GM19438 (cell line): Measurements from ENCODE around the gene PSORS1C2.
"Not testable (repeated sequence)": the region's sequence is repeated elsewhere in the genome, so short reads cannot be mapped to it uniquely, and the experiment has no call there.

Source experiments
- ATAC-seq: cut with Tn5 transposase; IDR thresholded peaks from one replicate; pipeline ENCODE4 v1.9.1; 2021; ENCODE audit warnings: low read depth; ENCODE audit not compliant: unreplicated experiment

Gene PSORS1C2

GRCh38 chr6:31168606-31169005 lies 29.7 kb upstream of the PSORS1C2 start:
- no peak for ATAC-seq

DNA sequence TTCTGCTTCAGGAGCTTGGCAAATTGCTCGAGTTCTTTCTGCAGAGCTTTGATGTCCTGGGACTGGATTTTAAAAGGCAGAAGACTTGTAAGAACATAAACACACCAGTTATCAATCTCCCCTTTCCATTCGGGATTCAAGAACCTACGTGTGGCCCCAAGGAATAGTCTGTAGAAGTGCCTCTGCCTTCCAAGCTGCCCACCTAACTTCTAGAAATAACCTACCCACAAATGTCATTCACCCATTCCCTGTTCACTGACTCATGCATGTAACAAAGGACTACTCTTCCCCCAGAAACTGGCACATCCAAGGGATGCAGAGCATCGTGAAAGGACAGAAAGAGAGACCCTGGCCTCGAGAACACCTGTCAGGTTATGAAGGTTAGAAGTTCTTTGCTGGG lies 27.1 kb upstream of the PSORS1C2 start:
- no peak for ATAC-seq

GRCh38 chr6:31165064-31165832 lies 26.4 kb upstream of the PSORS1C2 start:
- not testable (repeated sequence) for ATAC-seq

DNA sequence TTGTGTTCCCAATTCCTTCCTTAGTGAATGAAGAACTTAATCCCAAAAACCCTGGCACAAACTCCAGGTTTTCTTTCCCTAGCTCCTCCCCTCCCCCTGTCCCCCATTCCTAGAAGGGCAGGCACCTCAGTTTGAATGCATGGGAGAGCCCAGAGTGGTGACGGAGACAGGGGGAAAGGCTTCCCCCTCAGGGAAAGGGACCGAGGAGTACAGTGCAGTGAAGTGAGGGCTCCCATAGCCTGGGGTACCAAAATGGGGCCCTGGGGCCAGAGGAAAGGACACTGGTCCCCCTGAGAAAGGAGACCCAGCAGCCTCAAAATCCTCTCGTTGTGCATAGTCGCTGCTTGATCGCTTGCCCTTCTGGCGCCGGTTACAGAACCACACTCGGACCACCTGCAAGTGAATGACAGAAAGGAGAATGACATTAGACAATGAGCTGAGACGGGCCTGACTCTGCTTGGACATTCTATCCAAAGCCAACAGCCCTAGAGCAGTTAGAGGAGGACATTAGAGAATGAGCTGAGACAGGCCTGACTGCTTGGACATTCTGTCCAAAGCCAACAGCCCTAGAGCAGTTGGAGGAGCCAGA lies 25.7 kb upstream of the PSORS1C2 start:
- ATAC-seq: not testable (repeated sequence)

- no peak for ATAC-seq
Measured at GRCh38 chr6:31163922-31164321, 25.1 kb upstream of the PSORS1C2 start.

- no peak for ATAC-seq
Measured at GRCh38 chr6:31162463-31163165, 23.7 kb upstream of the PSORS1C2 start.

DNA sequence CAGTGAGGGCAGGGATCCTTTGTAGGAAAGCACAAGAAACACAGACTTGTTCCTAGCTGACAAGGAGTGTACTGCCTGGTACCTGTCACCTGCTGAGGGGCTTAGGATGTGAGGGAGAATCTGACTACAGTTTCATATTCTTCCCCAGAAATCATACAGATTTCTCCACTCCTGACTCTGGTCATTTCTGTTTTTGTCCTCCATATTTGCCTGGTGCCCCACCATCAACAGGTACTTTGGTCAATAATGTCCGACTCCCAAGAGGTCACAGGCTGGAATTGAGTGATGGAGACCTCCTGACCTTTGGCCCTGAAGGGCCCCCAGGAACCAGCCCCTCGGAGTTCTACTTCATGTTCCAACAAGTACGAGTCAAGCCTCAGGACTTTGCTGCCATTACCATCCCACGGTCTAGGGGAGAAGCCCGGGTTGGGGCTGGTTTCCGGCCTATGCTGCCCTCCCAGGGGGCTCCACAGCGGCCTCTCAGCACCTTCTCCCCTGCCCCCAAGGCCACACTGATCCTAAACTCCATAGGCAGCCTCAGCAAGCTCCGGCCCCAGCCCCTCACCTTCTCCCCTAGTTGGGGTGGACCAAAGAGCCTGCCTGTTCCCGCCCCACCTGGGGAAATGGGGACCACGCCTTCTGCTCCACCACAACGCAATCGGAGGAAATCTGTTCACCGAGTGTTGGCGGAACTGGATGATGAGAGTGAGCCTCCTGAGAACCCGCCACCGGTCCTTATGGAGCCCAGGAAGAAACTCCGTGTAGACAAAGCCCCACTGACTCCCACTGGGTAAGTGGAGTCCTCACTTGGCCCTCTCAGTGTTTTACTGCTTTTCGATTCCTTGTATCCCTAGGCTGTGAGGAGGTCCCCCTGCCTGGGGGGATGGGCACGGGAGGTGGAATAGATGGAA lies 22.6 kb upstream of the PSORS1C2 start:
- ATAC-seq: no peak

DNA sequence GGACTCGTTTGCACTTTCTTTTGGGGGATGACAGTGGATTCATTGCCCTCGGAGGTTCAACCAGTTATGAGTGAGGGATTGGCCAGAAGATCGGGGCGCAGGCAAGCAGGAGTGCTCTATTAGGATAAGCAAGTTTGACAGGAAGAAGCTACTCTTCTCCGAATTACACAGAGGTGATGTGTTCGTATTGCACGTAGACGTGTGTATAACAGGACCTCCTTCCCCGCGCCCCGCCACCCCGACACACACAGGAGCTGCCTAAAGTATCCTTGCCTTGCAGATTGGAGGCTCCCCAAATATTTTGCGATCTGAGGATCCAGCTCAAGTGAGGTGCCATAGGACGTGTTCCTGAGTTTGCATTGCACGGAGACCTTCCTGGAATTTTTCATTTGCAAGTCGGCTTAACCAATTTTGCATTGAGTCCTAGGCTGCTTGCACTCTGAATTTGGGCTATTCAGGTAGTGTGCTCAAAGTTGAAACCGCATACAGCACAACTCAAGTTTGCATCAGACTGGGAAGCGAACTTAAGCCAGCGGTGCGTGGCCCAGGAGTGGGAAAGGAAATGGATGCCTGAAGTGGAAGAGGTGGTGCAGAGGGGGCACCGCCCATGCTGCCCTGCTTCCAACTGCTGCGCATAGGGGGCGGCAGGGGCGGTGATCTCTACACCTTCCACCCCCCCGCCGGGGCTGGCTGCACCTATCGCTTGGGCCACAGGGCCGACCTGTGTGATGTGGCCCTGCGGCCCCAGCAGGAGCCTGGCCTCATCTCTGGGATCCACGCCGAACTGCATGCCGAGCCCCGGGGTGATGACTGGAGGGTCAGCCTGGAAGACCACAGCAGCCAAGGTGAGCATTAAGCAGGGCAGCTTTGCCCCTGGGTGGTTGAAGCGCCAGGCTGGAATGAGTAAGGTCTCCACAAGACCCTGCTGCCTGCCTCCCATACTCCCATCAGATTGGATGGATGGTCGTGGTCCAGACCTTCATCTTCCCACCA lies 20.3 kb upstream of the PSORS1C2 start:
- ATAC-seq: peak; percentile 3

- peak; percentile 82 for ATAC-seq
Measured at GRCh38 chr6:31158140-31158862, 19.4 kb upstream of the PSORS1C2 start, which contains the start of gene TCF19. TCF19 (plus strand) TSS chr6:31158589; CDS start chr6:31159470, 881 bp downstream.

DNA sequence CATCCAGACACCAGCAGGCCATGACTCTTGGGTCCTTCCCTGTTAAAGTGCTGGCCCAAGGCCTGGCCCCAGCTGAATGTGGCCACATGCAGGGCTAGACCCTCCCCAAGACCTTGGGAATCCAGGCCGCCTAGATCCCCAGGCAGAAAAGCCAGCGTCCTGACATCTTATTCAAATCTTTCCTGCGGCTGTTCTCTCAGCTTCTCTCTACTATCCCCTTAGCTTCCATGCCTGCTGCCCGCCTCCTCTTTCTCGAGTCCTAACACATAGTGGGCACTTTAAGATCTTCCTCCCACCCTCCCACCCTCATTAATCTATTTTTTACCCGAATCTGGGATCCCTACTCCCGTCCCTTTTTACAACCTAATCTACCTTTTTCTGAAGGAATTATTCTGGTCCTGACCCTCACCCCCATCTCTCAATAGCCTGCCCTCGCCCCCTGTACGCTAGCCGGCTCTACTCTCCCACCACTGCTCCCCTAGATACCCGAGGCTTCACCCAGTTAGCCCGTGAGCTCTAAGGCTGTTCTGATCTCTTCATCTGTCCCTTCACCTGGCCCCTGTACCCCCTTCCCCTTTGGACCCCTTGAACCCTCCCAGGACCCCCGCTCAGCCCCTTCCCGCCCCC lies 18.8 kb upstream of the PSORS1C2 start, which contains the start of gene CCHCR1:
Gene CCHCR1 (minus strand): TSS at position 290 of the 627 bp plus-strand sequence. CDS start 202 bp downstream, at position 88.
- ATAC-seq: no peak

DNA sequence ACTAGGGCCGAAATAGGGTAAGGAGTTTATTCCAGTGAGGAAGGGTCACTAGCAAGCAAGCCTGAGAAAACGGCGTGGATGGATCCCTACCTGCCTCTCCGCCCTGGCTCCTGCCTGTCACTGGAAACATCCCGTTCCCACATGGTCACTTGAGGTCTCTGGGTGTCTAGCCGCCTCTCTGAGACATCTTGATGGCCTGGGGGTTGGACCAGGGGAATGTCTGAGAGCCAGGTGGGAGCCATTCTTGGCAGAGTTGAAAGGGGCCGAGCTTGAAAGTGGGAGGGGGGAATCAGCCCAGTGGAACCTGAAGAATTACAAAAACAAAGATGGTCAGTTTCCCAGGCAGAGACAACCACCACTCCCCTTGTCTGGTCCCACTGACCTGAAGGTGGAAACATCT lies 17.8 kb upstream of the PSORS1C2 start:
- no peak for ATAC-seq

DNA sequence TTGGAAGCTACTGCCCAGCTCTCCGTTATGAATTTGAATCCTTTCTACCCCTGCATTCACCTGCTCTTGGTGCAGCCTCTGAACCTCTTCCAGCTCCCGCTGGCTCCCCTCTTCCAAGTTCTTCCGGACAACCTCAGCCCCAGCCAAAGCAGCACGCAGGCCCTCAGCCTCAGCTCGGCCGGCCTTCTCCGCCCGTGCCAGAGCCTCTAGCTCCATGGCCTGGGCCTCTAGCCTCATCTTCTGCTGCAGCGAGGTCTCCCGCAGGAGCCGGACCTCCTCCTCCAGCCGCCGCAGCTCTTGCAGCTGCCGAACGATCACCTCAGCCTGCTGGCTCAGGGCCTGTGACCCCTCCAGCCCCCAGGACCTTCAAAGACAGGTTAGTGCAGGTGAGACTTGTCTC lies 15.6 kb upstream of the PSORS1C2 start:
- no peak for ATAC-seq

- ATAC-seq: no peak
Measured at GRCh38 chr6:31152781-31153180, 13.9 kb upstream of the PSORS1C2 start.

- ATAC-seq: no peak
Measured at GRCh38 chr6:31149827-31150447, 11.1 kb upstream of the PSORS1C2 start.

- no peak for ATAC-seq
Measured at GRCh38 chr6:31145386-31145785, 6.5 kb upstream of the PSORS1C2 start.

DNA sequence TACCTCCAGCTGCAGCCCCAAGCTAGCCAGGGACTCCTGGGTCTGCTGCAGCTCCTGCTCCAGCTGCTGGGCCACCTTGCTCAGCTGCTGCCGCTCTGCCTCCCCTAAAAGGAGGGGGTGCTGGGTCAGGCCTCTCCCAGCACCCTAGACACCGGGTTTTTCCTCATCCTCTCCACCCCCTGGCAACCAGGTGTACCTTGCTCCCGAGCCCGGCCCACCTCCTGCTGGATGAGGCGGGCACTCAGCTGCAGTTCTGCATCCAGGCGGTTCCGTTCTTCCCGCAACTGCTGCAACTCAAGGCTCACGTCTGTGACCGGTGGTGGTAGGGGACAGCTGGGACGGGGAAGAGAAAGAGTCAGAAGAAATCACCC lies 6.1 kb upstream of the PSORS1C2 start:
- no peak for ATAC-seq

DNA sequence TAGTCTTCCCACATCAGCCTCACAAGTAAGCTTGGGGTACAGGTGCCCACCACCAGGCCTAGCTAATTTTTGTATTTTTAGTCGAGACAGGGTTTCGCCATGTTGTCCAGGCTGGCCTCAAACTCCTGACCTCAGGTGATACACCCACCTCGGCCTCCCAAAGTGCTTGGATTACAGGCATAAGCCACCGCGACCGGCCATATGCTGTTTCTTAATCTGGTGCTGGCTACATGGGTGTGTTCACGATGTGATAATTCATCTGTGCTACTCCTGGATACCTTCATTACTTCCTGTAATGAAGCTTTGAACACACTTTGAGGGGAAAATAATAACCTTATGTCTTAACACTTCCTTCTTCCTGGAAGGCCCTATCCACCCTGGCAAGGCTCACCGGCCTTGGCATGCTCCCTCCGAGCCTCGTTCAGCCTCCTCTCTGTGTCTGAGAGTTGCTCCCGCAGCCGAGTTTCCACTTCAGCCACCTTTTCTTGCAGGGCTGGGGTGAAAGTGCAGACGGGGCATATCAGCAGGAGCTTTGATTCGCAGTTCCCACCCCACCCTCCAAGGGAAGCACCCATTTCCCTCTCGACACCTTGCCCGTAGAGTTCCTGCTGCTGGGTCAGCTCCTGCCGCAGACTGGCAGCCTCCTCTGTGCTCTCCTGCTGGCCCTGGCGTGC lies 5.6 kb upstream of the PSORS1C2 start:
- ATAC-seq: no peak
